AG04450 (cell line): ENCODE results near the gene GPRC5B. TPM values are rescaled to one million over a fixed set of nuclear protein-coding genes. Genes with fewer than 3 reads are reported as not detected.

Experiments used
- CTCF ChIA-PET: fragments of 300-600, 350-600 bp; formaldehyde crosslinking; extraction: SDS; loops from one replicate; lab custom pipeline; 2022; ENCODE audit warnings: antibody characterized with exemption, inconsistent platforms; lab: Charles Lee
- POLR2A ChIA-PET: fragments of 350-600 bp; formaldehyde crosslinking; extraction: SDS; loops from one replicate; lab custom pipeline; 2021; ENCODE audit warnings: antibody characterized with exemption, inconsistent platforms; lab: Yijun Ruan, JAX
- DNase-seq: peaks from one replicate; pipeline ENCODE4 v3.0.0-alpha.2; 2011; ENCODE audit warnings: low read depth, low spot score
- H3K27ac ChIP-seq: one replicate; pipeline ENCODE4 v1.5.1; 2012; ENCODE audit warnings: low read depth, low read length, control low read depth
- H3K27me3 ChIP-seq: one replicate; pipeline ENCODE4 v1.6.0; 2012; ENCODE audit warnings: low read length; ENCODE audit not compliant: control insufficient read depth, insufficient read depth
- H3K4me3 ChIP-seq: 2 replicates; pipeline ENCODE4 v1.5.1; 2011; ENCODE audit warnings: mild to moderate bottlenecking, low read depth, low read length, control low read depth
- H3K9me3 ChIP-seq: 2 replicates; pipeline ENCODE4 v1.5.1; 2012; ENCODE audit warnings: low read length; ENCODE audit not compliant: control insufficient read depth, insufficient read depth
- polyA plus RNA-seq: library from polyadenylated mRNA; depleted of rRNA; stranded (reverse); fragments of >200 nt; gene quantifications from 2 replicates; pipeline ENCODE4 v1.2.3, GENCODE V29; 2011
- TF ChIP-seq, protein P1 (sequence below): IDR thresholded peaks from 2 replicates; pipeline ENCODE4 v1.5.1; 2011; ENCODE audit warnings: low read depth, low read length, control low read depth, inconsistent platforms

GPRC5B gene
- polyA plus RNA-seq, 1 experiment: 30.6 TPM

GRCh38 chr16:19875900-19876299, 8.7 kb downstream of the GPRC5B start:
- no peaks in the 10 kb centered on the region for H3K27me3 ChIP-seq
- no peak for DNase-seq
- H3K27ac ChIP-seq: no peak overlapping the region
- TF ChIP-seq, protein P1, sequence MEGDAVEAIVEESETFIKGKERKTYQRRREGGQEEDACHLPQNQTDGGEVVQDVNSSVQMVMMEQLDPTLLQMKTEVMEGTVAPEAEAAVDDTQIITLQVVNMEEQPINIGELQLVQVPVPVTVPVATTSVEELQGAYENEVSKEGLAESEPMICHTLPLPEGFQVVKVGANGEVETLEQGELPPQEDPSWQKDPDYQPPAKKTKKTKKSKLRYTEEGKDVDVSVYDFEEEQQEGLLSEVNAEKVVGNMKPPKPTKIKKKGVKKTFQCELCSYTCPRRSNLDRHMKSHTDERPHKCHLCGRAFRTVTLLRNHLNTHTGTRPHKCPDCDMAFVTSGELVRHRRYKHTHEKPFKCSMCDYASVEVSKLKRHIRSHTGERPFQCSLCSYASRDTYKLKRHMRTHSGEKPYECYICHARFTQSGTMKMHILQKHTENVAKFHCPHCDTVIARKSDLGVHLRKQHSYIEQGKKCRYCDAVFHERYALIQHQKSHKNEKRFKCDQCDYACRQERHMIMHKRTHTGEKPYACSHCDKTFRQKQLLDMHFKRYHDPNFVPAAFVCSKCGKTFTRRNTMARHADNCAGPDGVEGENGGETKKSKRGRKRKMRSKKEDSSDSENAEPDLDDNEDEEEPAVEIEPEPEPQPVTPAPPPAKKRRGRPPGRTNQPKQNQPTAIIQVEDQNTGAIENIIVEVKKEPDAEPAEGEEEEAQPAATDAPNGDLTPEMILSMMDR: no peak
- ChIA-PET CTCF (interaction anchor here (0.7 kb wide), 1 partner anchor 11 kb away, joined by 3 read pairs; no protein-coding TSS in a partner anchor), POLR2A (no interaction called here)
- no peaks in the 10 kb centered on the region; the same call in 1 of the 2 replicates for H3K9me3 ChIP-seq
- H3K4me3 ChIP-seq: no peak overlapping the region

DNA sequence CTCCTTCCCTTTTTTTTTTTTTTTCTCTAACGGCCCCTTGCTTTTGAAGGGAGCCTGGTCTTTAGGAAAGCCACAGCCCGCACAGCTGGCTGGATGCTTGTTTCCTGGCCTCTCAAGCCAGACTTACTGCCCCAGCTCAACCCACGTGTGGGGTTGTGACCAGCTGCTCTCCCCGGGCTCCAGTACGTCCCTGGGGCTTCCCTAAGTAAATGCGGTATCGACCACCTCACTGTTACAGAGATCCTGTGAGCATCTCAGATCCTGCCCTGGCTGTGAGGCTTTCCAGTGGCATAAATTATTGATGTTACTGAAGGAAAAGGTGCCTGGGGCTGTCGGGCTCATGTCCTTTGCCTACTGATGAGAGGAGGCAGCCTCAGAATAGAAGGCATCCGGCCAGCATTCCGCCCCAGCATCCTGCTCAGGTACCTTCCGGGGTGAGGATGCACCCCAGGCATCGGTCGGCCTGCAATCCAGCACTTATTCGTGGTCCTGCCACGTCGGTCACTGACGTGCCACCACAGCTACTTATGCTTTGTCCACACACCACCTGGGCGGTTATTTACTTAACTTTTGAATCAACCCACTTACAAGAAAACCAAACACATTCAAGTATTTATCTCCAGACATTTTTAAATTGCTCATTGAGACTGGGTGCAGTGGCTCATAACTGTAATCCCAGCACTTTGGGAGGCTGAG, 9.6 kb downstream of the GPRC5B start:
- DNase-seq: no peak
- Histone ChIP-seq H3K4me3 (no peak overlapping the region), H3K27ac (no peak overlapping the region), H3K9me3 (no peaks in the 10 kb centered on the region; the same call in 1 of the 2 replicates), H3K27me3 (no peaks in the 10 kb centered on the region)
- ChIA-PET CTCF (interaction anchor here (0.5 to 1.2 kb wide), 2 partner anchors 11 to 274 kb away, joined by 3 read pairs; no protein-coding TSS in a partner anchor), POLR2A (no interaction called here)
- TF ChIP-seq, protein P1: no peak

DNA sequence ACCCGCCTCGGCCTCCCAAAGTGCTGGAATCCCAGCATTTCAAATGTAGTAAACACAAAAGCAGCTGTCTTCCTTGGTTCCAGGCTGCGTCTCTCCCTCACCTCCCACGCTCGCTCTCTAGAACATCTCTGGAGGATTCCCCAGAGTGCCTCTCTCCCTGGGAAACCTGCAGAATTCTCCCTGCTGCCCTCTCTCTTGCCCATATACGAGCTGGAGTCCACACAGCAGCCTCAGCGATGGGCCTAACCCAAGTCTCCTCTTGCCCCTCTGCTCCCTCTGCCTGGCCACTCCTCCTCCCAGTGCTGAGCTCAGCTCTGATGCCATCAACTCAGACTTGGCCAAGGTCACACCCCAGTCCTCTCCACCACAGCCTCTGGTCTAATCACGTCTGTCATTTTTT, 10.6 kb downstream of the GPRC5B start:
- ChIA-PET POLR2A (no interaction called here), CTCF (interaction anchor here (1.2 kb wide), 1 partner anchor 273 kb away, joined by 3 read pairs; no protein-coding TSS in a partner anchor)
- TF ChIP-seq, protein P1: no peak
- Histone ChIP-seq H3K27ac (no peak overlapping the region), H3K27me3 (no peaks in the 10 kb centered on the region), H3K4me3 (no peak overlapping the region), H3K9me3 (no peaks in the 10 kb centered on the region; the same call in 1 of the 2 replicates)
- no peak for DNase-seq

GRCh38 chr16:19872935-19873334, 11.7 kb downstream of the GPRC5B start:
- no peaks in the 10 kb centered on the region for H3K27me3 ChIP-seq
- CTCF ChIA-PET: no interaction called here
- DNase-seq: no peak
- TF ChIP-seq, protein P1: no peak
- H3K9me3 ChIP-seq: no peaks in the 10 kb centered on the region; the same call in 1 of the 2 replicates
- H3K4me3 ChIP-seq: no peak overlapping the region
- POLR2A ChIA-PET: no interaction called here
- H3K27ac ChIP-seq: no peak overlapping the region

DNA sequence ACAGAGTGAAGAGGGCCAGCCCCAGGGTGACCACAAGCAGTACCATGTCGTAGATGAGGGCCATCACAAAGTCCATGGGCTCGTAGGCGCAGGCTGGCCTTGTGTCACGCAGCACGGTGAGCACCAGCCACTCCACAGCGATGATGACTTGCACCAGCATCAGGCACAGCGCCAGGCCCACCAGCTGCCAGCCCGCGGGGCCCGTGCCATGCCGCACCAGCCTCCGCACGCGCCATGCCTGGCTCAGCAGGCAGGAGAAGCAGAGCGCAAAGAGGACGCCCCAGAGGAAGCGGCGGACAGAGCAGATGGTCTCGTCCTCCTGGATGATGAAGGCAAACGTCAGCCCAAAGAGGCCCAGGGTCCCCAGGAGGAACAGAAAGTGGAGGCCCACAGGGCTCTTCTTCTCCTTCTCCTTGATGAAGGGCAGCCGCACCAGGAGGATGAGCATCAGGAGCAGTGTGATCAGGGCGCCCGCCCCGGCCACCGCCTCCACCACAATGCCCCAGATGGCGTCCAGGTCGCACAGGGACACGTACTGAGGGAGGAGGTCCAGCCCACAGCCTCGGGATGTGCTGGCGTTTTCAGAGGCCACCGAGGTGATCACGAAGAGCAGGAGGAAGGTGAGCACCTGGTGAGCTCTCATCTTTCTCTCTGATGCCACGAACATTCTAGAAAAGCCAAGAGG, 12.3 kb downstream of the GPRC5B start:
- TF ChIP-seq, protein P1: no peak
- Histone ChIP-seq H3K27me3 (no peaks in the 10 kb centered on the region), H3K9me3 (no peaks in the 10 kb centered on the region; the same call in 1 of the 2 replicates), H3K27ac (no peak overlapping the region), H3K4me3 (no peak overlapping the region)
- ChIA-PET POLR2A (no interaction called here), CTCF (no interaction called here)
- DNase-seq: no peak
